ENCODE results near the gene TRAPPC5. TPM values are rescaled to one million over a fixed set of nuclear protein-coding genes. Genes with fewer than 3 reads are reported as not detected.

TRAPPC5 gene
- polyA plus RNA-seq = 51.2 TPM
- long read RNA-seq, donor 1, full-length matches to known transcripts = 32 of 32 reads
- long read RNA-seq, donor 1, partial matches to known transcripts = 0 of 32 reads
- long read RNA-seq, donor 1, other reads (novel, unspliced or antisense) = 0 of 32 reads
- long read RNA-seq, donor 2, full-length matches to known transcripts = 59 of 59 reads
- long read RNA-seq, donor 2, partial matches to known transcripts = 0 of 59 reads
- long read RNA-seq, donor 2, other reads (novel, unspliced or antisense) = 0 of 59 reads
- long read RNA-seq, donor 3 = 0 reads
- long read RNA-seq, donor 4, full-length matches to known transcripts = 4 of 4 reads
- long read RNA-seq, donor 4, partial matches to known transcripts = 0 of 4 reads
- long read RNA-seq, donor 4, other reads (novel, unspliced or antisense) = 0 of 4 reads
- long read RNA-seq, donor 5, full-length matches to known transcripts = 29 of 29 reads
- long read RNA-seq, donor 5, partial matches to known transcripts = 0 of 29 reads
- long read RNA-seq, donor 5, other reads (novel, unspliced or antisense) = 0 of 29 reads
- long read RNA-seq, donor 6, full-length matches to known transcripts = 41 of 41 reads
- long read RNA-seq, donor 6, partial matches to known transcripts = 0 of 41 reads
- long read RNA-seq, donor 6, other reads (novel, unspliced or antisense) = 0 of 41 reads
- long read RNA-seq, donor 7, full-length matches to known transcripts = 17 of 17 reads
- long read RNA-seq, donor 7, partial matches to known transcripts = 0 of 17 reads
- long read RNA-seq, donor 7, other reads (novel, unspliced or antisense) = 0 of 17 reads
- long read RNA-seq, donor 8, full-length matches to known transcripts = 38 of 59 reads
- long read RNA-seq, donor 8, partial matches to known transcripts = 21 of 59 reads
- long read RNA-seq, donor 8, other reads (novel, unspliced or antisense) = 0 of 59 reads
- long read RNA-seq, donor 9, full-length matches to known transcripts = 47 of 47 reads
- long read RNA-seq, donor 9, partial matches to known transcripts = 0 of 47 reads
- long read RNA-seq, donor 9, other reads (novel, unspliced or antisense) = 0 of 47 reads
- long read RNA-seq, donor 10, full-length matches to known transcripts = 53 of 53 reads
- long read RNA-seq, donor 10, partial matches to known transcripts = 0 of 53 reads
- long read RNA-seq, donor 10, other reads (novel, unspliced or antisense) = 0 of 53 reads
- long read RNA-seq, donor 11, full-length matches to known transcripts = 39 of 39 reads
- long read RNA-seq, donor 11, partial matches to known transcripts = 0 of 39 reads
- long read RNA-seq, donor 11, other reads (novel, unspliced or antisense) = 0 of 39 reads

DNA sequence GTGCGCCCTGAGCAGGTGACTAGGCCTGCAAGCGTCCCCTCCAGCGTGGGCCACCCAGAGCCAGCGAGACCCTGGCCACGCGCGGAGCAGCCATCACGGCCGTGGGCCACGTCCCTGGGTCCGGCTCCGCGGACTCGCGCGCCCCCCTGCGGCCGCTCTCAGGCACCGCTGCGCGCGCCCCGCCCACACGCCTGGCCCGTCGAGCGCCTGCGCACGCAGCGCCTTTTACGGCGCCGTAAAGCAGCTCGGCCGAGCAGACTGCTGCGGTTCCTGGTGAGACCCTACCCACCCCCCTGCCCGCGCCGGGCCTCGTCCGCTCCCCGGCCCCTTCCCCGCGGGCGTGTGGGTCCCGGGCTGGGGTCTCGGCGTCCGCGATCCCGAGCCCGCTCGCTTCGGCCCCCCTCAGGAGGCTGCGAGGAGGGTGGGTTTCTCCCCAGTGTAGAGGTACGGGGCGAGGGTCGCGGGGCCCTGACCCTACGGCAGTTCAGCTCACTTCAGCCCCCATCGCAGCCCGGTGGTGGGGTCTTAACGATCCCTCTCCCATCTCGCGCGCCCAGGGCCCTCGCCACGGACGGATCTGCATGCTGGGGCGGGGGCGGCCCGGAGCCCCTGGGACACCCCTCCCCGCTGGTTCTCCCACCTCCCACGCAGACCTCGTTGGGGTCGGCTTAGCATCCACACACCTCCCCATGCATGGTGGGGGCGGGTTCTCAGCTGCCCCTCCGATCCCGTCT, at the start of gene TRAPPC5:
TSS of gene TRAPPC5 (plus strand) at position 228 of the 734 bp plus-strand sequence. CDS start 1,421 bp downstream, outside the sequence.
- DNase-seq = peak; percentile 86 to 87
- Histone ChIP-seq H3K27me3 (ENCODE audit: control insufficient read depth, insufficient read depth, low read length) (peaks cover 24% of the 10 kb centered on the region), H3K36me3 (ENCODE audit: control insufficient read depth, insufficient read depth, low read length) (peaks cover 12% of the 10 kb centered on the region), H3K4me3 (ENCODE audit: low read length) (peak within 1 kb of the TSS; percentile 92), H3K27ac (ENCODE audit: low read length) (peak within 1 kb of the TSS; percentile 48), H3K4me1 (ENCODE audit: control insufficient read depth, insufficient read depth, low read length) (peaks cover 4% of the 10 kb centered on the region), H3K9me3 (ENCODE audit: control insufficient read depth, low read depth, low read length) (peaks cover 5% of the 10 kb centered on the region)
- WGBS (ENCODE audit: insufficient coverage, low lambda C conversion rate) = no CpG with 5 or more reads among the region's 79 CpGs

- no CpG with 5 or more reads among the region's 12 CpGs for WGBS (ENCODE audit: insufficient coverage, low lambda C conversion rate)
- peaks cover 17% of the 10 kb centered on the region for H3K36me3 ChIP-seq (ENCODE audit: control insufficient read depth, insufficient read depth, low read length)
- H3K27ac ChIP-seq (ENCODE audit: low read length) = no peak overlapping the region
- no peak for DNase-seq
- H3K4me1 ChIP-seq (ENCODE audit: control insufficient read depth, insufficient read depth, low read length) = peaks cover 13% of the 10 kb centered on the region
- H3K27me3 ChIP-seq (ENCODE audit: control insufficient read depth, insufficient read depth, low read length) = peaks cover 7% of the 10 kb centered on the region
- no peak overlapping the region for H3K4me3 ChIP-seq (ENCODE audit: low read length)
- no peaks in the 10 kb centered on the region for H3K9me3 ChIP-seq (ENCODE audit: control insufficient read depth, low read depth, low read length)
Observed at GRCh38 chr19:7631577-7631976, 49.1 kb upstream of the TRAPPC5 start.

GRCh38 chr19:7632340-7633203, 48.1 kb upstream of the TRAPPC5 start:
- no CpG with 5 or more reads among the region's 40 CpGs for WGBS (ENCODE audit: insufficient coverage, low lambda C conversion rate)
- Histone ChIP-seq H3K4me3 (ENCODE audit: low read length) (no peak overlapping the region), H3K27me3 (ENCODE audit: control insufficient read depth, insufficient read depth, low read length) (peaks cover 7% of the 10 kb centered on the region), H3K9me3 (ENCODE audit: control insufficient read depth, low read depth, low read length) (no peaks in the 10 kb centered on the region), H3K36me3 (ENCODE audit: control insufficient read depth, insufficient read depth, low read length) (peaks cover 12% of the 10 kb centered on the region), H3K27ac (ENCODE audit: low read length) (no peak overlapping the region), H3K4me1 (ENCODE audit: control insufficient read depth, insufficient read depth, low read length) (peaks cover 16% of the 10 kb centered on the region)
- DNase-seq = no peak

DNA sequence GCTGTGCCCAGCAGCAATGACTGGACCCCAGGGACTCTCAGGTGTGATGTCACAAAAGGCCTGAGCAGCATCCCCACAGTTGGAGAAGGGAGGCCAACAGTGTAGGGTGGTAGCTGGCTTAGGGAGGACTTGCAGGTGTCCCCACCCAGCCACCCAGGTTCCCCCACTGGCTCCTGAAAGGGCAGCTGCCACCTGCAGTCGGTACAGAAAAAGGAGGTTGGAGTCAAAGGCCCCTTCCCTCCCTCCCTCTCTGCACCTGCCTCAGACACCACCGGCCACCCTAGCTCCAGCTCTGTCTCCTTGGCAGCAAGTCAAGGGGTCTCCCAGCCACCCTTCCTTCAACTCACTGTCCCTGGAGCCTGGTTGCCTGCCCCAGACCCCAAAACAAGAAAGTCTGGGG, 46.9 kb upstream of the TRAPPC5 start, which contains the start of gene PCP2:
TSS of gene PCP2 (minus strand) at position 22 of the 400 bp plus-strand sequence. CDS start 262 bp downstream, outside the sequence.
- H3K4me3 ChIP-seq (ENCODE audit: low read length) = no peak within 1 kb of the TSS
- WGBS (ENCODE audit: insufficient coverage, low lambda C conversion rate) = no CpG with 5 or more reads among the region's 2 CpGs

DNA sequence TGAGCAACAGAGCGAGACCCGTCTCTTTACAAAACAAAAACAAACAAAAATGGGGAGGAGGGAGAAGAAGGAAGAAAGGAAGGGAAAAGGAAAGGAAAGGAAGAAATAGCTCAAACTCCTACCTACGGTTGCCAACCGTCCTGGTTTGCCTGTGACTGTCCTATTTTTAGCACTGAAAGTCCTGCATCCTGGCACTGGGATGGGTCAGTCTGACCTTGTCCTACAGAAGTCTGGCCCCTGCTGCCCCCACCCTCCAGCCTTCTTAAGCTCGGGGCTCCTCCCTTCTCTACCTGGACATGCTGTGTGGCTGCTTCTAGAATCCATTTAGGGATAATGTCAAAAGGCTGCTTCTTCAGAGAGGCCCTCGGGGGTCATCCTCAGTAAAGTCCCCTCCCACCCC, 45.0 kb upstream of the TRAPPC5 start:
- 50% methylated on average over 2 of the region's 6 CpGs for WGBS (ENCODE audit: insufficient coverage, low lambda C conversion rate)
- Histone ChIP-seq H3K36me3 (ENCODE audit: control insufficient read depth, insufficient read depth, low read length) (peaks cover 21% of the 10 kb centered on the region), H3K27ac (ENCODE audit: low read length) (no peak overlapping the region), H3K27me3 (ENCODE audit: control insufficient read depth, insufficient read depth, low read length) (peaks cover 7% of the 10 kb centered on the region), H3K4me3 (ENCODE audit: low read length) (no peak overlapping the region), H3K4me1 (ENCODE audit: control insufficient read depth, insufficient read depth, low read length) (peaks cover 12% of the 10 kb centered on the region), H3K9me3 (ENCODE audit: control insufficient read depth, low read depth, low read length) (no peaks in the 10 kb centered on the region)
- no peak for DNase-seq

More for the DNA sequence above, 46.9 kb upstream of the TRAPPC5 start, which contains the start of gene PCP2:
- H3K36me3 ChIP-seq (ENCODE audit: control insufficient read depth, insufficient read depth, low read length) = peaks cover 16% of the 10 kb centered on the region
- H3K4me1 ChIP-seq (ENCODE audit: control insufficient read depth, insufficient read depth, low read length) = peaks cover 17% of the 10 kb centered on the region
- H3K27ac ChIP-seq (ENCODE audit: low read length) = no peak within 1 kb of the TSS
- no peak for DNase-seq
- no peaks in the 10 kb centered on the region for H3K9me3 ChIP-seq (ENCODE audit: control insufficient read depth, low read depth, low read length)
- peaks cover 7% of the 10 kb centered on the region for H3K27me3 ChIP-seq (ENCODE audit: control insufficient read depth, insufficient read depth, low read length)

DNA sequence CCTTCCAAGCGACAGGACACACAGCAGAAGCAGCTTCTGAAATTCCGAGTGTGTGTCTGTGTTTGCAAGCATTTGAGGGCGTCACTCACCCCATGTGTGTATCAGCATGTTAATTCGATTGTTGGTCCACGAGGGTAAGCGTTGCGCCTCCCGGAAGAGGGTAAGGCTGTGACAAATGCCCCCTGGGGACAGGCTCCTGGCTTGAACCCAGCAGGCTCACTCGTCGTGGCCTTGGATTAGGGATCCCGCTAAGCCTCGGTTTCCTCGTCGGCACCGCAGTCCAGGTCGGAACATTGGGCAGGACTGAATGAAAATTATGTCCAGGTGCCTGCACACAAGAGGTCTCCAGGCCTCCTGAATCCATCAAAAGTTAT, 44.3 kb upstream of the TRAPPC5 start:
- Histone ChIP-seq H3K36me3 (ENCODE audit: control insufficient read depth, insufficient read depth, low read length) (peaks cover 21% of the 10 kb centered on the region), H3K27ac (ENCODE audit: low read length) (no peak overlapping the region), H3K4me1 (ENCODE audit: control insufficient read depth, insufficient read depth, low read length) (peaks cover 9% of the 10 kb centered on the region), H3K9me3 (ENCODE audit: control insufficient read depth, low read depth, low read length) (no peaks in the 10 kb centered on the region), H3K4me3 (ENCODE audit: low read length) (no peak overlapping the region), H3K27me3 (ENCODE audit: control insufficient read depth, insufficient read depth, low read length) (peaks cover 7% of the 10 kb centered on the region)
- WGBS (ENCODE audit: insufficient coverage, low lambda C conversion rate) = no CpG with 5 or more reads among the region's 16 CpGs
- no peak for DNase-seq

GRCh38 chr19:7636691-7637373, 43.8 kb upstream of the TRAPPC5 start, which contains the start of gene STXBP2:
Gene STXBP2 (plus strand): TSS chr19:7637110. CDS start chr19:7637150, 40 bp downstream.
- peak within 1 kb of the TSS; percentile 86 for H3K4me3 ChIP-seq (ENCODE audit: low read length)
- peaks cover 9% of the 10 kb centered on the region for H3K4me1 ChIP-seq (ENCODE audit: control insufficient read depth, insufficient read depth, low read length)
- peak within 1 kb of the TSS; percentile 86 for H3K27ac ChIP-seq (ENCODE audit: low read length)
- peaks cover 7% of the 10 kb centered on the region for H3K27me3 ChIP-seq (ENCODE audit: control insufficient read depth, insufficient read depth, low read length)
- DNase-seq = peak; percentile 64 to 74
- no peaks in the 10 kb centered on the region for H3K9me3 ChIP-seq (ENCODE audit: control insufficient read depth, low read depth, low read length)
- no CpG with 5 or more reads among the region's 61 CpGs for WGBS (ENCODE audit: insufficient coverage, low lambda C conversion rate)
- peaks cover 21% of the 10 kb centered on the region for H3K36me3 ChIP-seq (ENCODE audit: control insufficient read depth, insufficient read depth, low read length)

DNA sequence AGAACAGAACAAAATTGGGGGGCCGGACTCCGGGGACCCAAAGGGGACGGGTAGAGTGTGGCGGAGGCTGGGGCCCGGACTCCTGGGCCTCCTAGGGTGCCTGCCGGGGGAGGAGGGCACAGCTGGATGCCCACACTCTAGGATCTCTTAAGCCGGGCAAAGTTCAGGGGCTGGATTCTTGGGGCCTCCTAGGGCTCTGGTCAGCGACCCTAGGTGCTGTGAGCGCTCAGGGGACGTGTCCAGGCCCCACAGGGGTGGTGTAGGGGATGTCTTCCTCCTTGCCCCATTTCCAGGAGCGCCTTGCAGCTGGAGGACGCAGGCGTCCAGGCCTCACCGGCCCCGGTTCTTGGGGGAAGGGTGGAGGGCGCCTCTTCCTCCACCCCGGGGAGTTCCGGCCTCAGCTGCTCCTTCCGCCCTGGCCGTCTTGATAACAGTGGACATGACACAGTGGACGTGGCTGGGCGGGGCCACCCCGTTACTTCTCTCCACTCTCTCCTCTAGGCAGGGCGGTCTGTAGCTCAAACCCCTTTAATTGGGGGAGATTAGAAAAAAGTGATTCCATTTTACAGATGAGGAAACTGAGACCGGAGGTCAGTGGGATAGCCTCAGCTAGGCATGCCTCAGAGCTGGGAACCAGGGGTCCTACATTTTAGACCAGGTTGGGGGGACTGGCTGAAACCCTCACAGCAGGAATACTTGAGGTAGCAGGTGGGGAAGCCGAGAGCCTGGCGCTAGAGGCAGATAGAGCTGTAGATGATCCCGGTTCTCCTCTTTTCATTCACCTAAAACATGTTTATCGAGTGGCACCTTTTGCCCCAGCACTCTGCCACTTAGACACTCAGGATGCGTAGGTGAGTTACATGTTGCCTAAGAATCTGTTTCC, 43.0 kb upstream of the TRAPPC5 start:
- WGBS (ENCODE audit: insufficient coverage, low lambda C conversion rate) = no CpG with 5 or more reads among the region's 30 CpGs
- peak; percentile 16 to 71 for DNase-seq
- Histone ChIP-seq H3K27me3 (ENCODE audit: control insufficient read depth, insufficient read depth, low read length) (peaks cover 7% of the 10 kb centered on the region), H3K4me3 (ENCODE audit: low read length) (peak overlapping the region; percentile 86), H3K36me3 (ENCODE audit: control insufficient read depth, insufficient read depth, low read length) (peaks cover 15% of the 10 kb centered on the region), H3K4me1 (ENCODE audit: control insufficient read depth, insufficient read depth, low read length) (peaks cover 9% of the 10 kb centered on the region), H3K27ac (ENCODE audit: low read length) (peak overlapping the region; percentile 86), H3K9me3 (ENCODE audit: control insufficient read depth, low read depth, low read length) (no peaks in the 10 kb centered on the region)
